MCF 10A (cell line): ENCODE data around the gene PRKCZ. TPM values are rescaled to one million over a fixed set of nuclear protein-coding genes. Genes with fewer than 3 reads are reported as not detected.

Source experiments
- BruUV-seq: library from RNA; stranded (reverse); fragments of 400-500 nt; replicated peaks from 2 replicates; lab custom pipeline; 2021; lab: Mats Ljungman, UMichigan
- CTCF ChIA-PET: fragments of 300-600 bp; sonication (Branson Sonifier 250); formaldehyde crosslinking; extraction: SDS; loops from one replicate; lab custom pipeline; 2021; ENCODE audit warnings: antibody characterized with exemption, inconsistent platforms; lab: Yijun Ruan, JAX
- POLR2A ChIA-PET: fragments of 300-600, 350-650 bp; sonication (Branson Sonifier 250); formaldehyde crosslinking; extraction: SDS; loops from one replicate; lab custom pipeline; 2020; ENCODE audit warnings: antibody characterized with exemption, inconsistent platforms; lab: Yijun Ruan, JAX
- DNase-seq: peaks from one replicate; pipeline ENCODE4 v3.0.0-alpha.2; 2018; ENCODE audit not compliant: unreplicated experiment
- H3K27ac Mint-ChIP-seq: one replicate; pipeline ENCODE4 v1.8.0; 2022; ENCODE audit warnings: mild to moderate bottlenecking, low read depth, mixed read lengths; ENCODE audit not compliant: unreplicated experiment
- H3K27me3 Mint-ChIP-seq: one replicate; pipeline ENCODE4 v1.8.0; 2022; ENCODE audit warnings: mixed read lengths; ENCODE audit not compliant: insufficient read depth, unreplicated experiment
- H3K36me3 Mint-ChIP-seq: one replicate; pipeline ENCODE4 v1.8.0; 2022; ENCODE audit warnings: mild to moderate bottlenecking, moderate library complexity, mixed read lengths; ENCODE audit not compliant: insufficient read depth, unreplicated experiment
- H3K4me1 Mint-ChIP-seq: one replicate; pipeline ENCODE4 v1.8.0; 2022; ENCODE audit warnings: mixed read lengths; ENCODE audit not compliant: insufficient read depth, unreplicated experiment
- H3K4me3 Mint-ChIP-seq: one replicate; pipeline ENCODE4 v1.8.0; 2022; ENCODE audit warnings: mild to moderate bottlenecking, moderate library complexity, mixed read lengths; ENCODE audit not compliant: unreplicated experiment
- H3K9me3 Mint-ChIP-seq: one replicate; pipeline ENCODE4 v1.8.0; 2022; ENCODE audit warnings: mixed read lengths; ENCODE audit not compliant: unreplicated experiment
- CTCF ChIP-seq: fragments of 200-600 bp; IDR thresholded peaks from one replicate; pipeline ENCODE4 v1.8.0; 2022; ENCODE audit warnings: antibody characterized with exemption, mild to moderate bottlenecking; ENCODE audit not compliant: unreplicated experiment
- intact Hi-C: fragments of 100-400 bp; cut with micrococcal nuclease; formaldehyde crosslinking; loops from 2 replicates; pipeline ENCODE4 v1.14.1; 2022
- total RNA-seq: library from RNA; stranded (reverse); gene quantifications from 2 replicates; pipeline ENCODE4 v1.2.3, GENCODE V29; 2022

The PRKCZ gene
- total RNA-seq, 1 experiment from 2014 or later, result 24.9 TPM

GRCh38 chr1:2183937-2184334 lies 133.7 kb downstream of the PRKCZ start:
- no peaks in the 10 kb centered on the region for H3K9me3 Mint-ChIP-seq
- no peaks in the 10 kb centered on the region for H3K36me3 Mint-ChIP-seq
- H3K27ac Mint-ChIP-seq, result no peak overlapping the region
- H3K4me1 Mint-ChIP-seq, result no peaks in the 10 kb centered on the region
- intact Hi-C loops, result no loop called here
- DNase-seq, result no peak
- H3K4me3 Mint-ChIP-seq, result no peak overlapping the region
- no TSS peak for BruUV-seq
- ChIA-PET CTCF (interaction anchor here (3.1 kb wide), 1 partner anchor 9 kb away, joined by 17 read pairs; no protein-coding TSS in a partner anchor), POLR2A (no interaction called here)
- no peak for TF ChIP-seq CTCF
- no peaks in the 10 kb centered on the region for H3K27me3 Mint-ChIP-seq

DNA sequence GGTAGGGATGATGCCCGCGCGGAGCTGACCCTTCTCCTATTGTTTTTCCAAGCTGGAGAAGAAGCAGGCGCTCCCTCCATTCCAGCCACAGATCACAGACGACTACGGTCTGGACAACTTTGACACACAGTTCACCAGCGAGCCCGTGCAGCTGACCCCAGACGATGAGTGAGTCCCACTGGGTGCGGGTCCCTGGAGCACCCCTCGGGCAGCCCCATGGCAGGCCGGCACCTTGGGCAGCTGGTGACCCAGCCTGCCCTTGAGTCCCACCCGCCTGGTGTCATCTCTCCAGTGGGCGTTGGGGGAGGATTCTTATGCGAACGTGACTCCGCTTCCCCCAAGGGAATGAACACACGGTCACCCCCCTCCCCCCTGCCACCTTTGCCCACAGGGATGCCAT lies 134.3 kb downstream of the PRKCZ start:
- H3K4me3 Mint-ChIP-seq, result no peak overlapping the region
- ChIA-PET POLR2A (no interaction called here), CTCF (interaction anchor here (3.1 kb wide), 1 partner anchor 10 kb away, joined by 17 read pairs; no protein-coding TSS in a partner anchor)
- TF ChIP-seq CTCF, result no peak
- H3K9me3 Mint-ChIP-seq, result no peaks in the 10 kb centered on the region
- intact Hi-C loops, result no loop called here
- BruUV-seq, result no TSS peak
- H3K27me3 Mint-ChIP-seq, result no peaks in the 10 kb centered on the region
- H3K36me3 Mint-ChIP-seq, result no peaks in the 10 kb centered on the region
- no peak for DNase-seq
- H3K27ac Mint-ChIP-seq, result no peak overlapping the region
- H3K4me1 Mint-ChIP-seq, result no peaks in the 10 kb centered on the region

GRCh38 chr1:2184934-2185333 lies 134.7 kb downstream of the PRKCZ start:
- Mint-ChIP-seq H3K36me3 (no peaks in the 10 kb centered on the region), H3K27me3 (no peaks in the 10 kb centered on the region), H3K4me3 (no peak overlapping the region), H3K27ac (no peak overlapping the region), H3K9me3 (no peaks in the 10 kb centered on the region), H3K4me1 (no peaks in the 10 kb centered on the region)
- BruUV-seq, result TSS peak; percentile 52
- ChIA-PET POLR2A (no interaction called here), CTCF (interaction anchor here (0.6 to 3.1 kb wide), 3 partner anchors 10 to 655 kb away, joined by 3 to 17 read pairs (median 10); no protein-coding TSS in a partner anchor)
- TF ChIP-seq CTCF, result no peak
- no peak for DNase-seq
- intact Hi-C loops, result no loop called here

DNA sequence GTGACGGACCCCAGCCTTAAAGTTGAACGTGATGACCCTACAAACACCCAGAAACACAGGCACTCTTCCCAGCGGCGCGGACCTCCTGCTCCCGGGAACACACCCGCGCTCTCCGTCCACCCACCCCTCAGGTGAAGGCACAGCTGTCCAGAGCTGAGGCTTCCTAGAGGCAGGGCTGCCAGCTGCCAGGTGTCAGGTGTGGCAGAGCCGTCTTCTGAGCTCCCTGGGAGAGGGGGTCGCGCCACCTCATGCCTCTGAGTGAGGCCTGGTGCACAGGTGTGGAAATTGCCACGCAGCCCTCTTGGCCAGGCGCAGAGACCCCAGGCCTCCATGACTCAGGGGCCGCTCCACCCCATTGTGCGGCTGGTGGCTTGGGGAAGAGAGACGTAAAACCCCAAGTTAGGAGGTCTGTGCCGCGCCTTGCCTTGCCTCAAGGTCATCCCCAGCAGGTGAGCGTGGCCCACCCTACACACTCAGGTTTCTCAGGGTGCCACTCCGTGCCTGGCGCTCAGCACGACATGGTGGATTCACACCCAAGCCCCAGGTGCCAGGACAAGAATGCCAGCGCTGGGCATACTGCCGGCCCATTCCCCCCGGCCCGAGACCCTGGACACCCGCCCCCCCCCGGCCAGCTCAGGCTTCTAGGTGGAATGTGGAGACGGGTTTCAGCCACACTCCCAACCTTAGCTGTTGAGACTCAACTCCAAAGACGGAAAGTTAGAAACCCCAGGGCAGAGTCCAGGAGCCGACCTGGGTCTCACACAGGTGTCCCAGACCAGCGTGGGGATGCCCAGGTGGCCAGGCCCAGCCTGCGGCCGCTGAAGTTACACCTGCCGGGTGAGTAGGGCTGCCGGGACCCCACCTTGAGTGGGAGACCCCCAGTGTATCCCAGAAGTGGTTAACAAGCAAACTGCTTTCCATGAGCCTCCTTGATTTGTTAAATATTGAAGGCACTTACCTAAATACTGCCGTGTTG lies 136.0 kb downstream of the PRKCZ start:
- DNase-seq, result no peak
- Mint-ChIP-seq H3K4me1 (peaks cover 5% of the 10 kb centered on the region), H3K27ac (no peak overlapping the region), H3K27me3 (no peaks in the 10 kb centered on the region), H3K36me3 (no peaks in the 10 kb centered on the region), H3K4me3 (no peak overlapping the region), H3K9me3 (no peaks in the 10 kb centered on the region)
- intact Hi-C loops, result no loop called here
- CTCF ChIA-PET, result interaction anchor here (1.5 kb wide), 1 partner anchor 12 kb away, joined by 10 read pairs; no protein-coding TSS in a partner anchor
- BruUV-seq, result no TSS peak
- TF ChIP-seq CTCF, result no peak
- POLR2A ChIA-PET, result no interaction called here
